Measurements from ENCODE around the gene S1PR2.

Gene S1PR2

DNA sequence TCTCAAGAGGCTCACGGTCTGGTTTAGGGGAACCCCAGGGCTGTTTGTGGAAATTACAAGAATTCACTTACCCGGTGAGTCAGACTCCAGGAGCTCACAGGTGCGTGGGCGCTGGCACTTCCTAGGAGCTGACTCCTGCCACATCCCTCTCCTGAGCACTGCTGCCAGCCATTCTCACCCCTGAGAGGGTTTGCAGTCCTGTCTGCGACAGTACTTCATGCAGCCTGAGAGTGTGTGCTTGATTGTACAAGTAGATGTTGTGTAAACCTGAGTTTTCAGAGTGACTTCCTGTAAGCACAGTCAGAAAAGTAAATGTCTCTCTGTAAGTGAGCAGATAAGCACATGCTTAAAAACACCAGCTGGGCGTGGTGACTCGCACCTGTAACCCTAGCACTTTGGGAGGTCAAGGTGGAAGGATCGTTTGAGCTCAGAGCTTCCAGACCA lies 29.0 kb upstream of the S1PR2 start:
- Histone ChIP-seq H2AK5ac (ENCODE audit: low read length) (no peak overlapping the region), H4K8ac (ENCODE audit: low read depth, low read length) (no peak overlapping the region), H3K18ac (ENCODE audit: low read length) (no peak overlapping the region), H3K27ac (ENCODE audit: low read depth, low read length) (no peak overlapping the region), H3K79me2 (ENCODE audit: control insufficient read depth, insufficient read depth, low read length, poor library complexity) (no peaks in the 10 kb centered on the region), H3K9ac (ENCODE audit: low read length) (no peak overlapping the region), H3K4me2 (ENCODE audit: low read length) (no peak overlapping the region), H2BK12ac (ENCODE audit: low read length) (no peak overlapping the region), H3K79me1 (ENCODE audit: low read length) (no peaks in the 10 kb centered on the region), H3K9me3 (ENCODE audit: insufficient read depth, low read depth, low read length) (no peaks in the 10 kb centered on the region), H2BK5ac (ENCODE audit: low read depth, low read length, poor library complexity) (no peak overlapping the region), H3K4ac (ENCODE audit: low read depth, low read length) (no peak overlapping the region), H4K91ac (ENCODE audit: low read depth, low read length) (no peak overlapping the region), H3K27me3 (ENCODE audit: insufficient read depth, low read length) (no peaks in the 10 kb centered on the region), H2BK120ac (ENCODE audit: insufficient read depth, low read length, poor library complexity) (no peak overlapping the region), H3K4me3 (ENCODE audit: low read depth, low read length) (no peak overlapping the region), H4K12ac (ENCODE audit: low read depth, low read length) (no peak overlapping the region), H3K14ac (ENCODE audit: low read length) (no peak overlapping the region), H3K4me1 (ENCODE audit: control insufficient read depth in 1 of 2, insufficient read depth in 2 of 2, low read length in 2 of 2) (no peaks in the 10 kb centered on the region), H3K36me3 (ENCODE audit: control insufficient read depth in 1 of 2, insufficient read depth in 2 of 2, low read length in 2 of 2) (peaks cover 25 to 38% of the 10 kb centered on the region in 2 experiments), H3K23ac (ENCODE audit: low read length) (no peak overlapping the region), H2AFZ (ENCODE audit: insufficient read depth, low read length, poor library complexity) (no peak overlapping the region)
- WGBS (ENCODE audit: extremely low coverage, insufficient coverage, insufficient read length), result no CpG with 5 or more reads among the region's 8 CpGs
- DNase-seq, result no peak

GRCh38 chr19:10259162-10259905 lies 28.2 kb upstream of the S1PR2 start:
- H4K8ac ChIP-seq (ENCODE audit: low read depth, low read length), result no peak overlapping the region
- no peak overlapping the region for H3K18ac ChIP-seq (ENCODE audit: low read length)
- no peak overlapping the region for H4K91ac ChIP-seq (ENCODE audit: low read depth, low read length)
- H2BK12ac ChIP-seq (ENCODE audit: low read length), result no peak overlapping the region
- no peak overlapping the region for H3K4me3 ChIP-seq (ENCODE audit: low read depth, low read length)
- no peak overlapping the region for H3K27ac ChIP-seq (ENCODE audit: low read depth, low read length)
- no peak overlapping the region for H3K4ac ChIP-seq (ENCODE audit: low read depth, low read length)
- H3K79me1 ChIP-seq (ENCODE audit: low read length), result no peaks in the 10 kb centered on the region
- WGBS (ENCODE audit: extremely low coverage, insufficient coverage, insufficient read length), result no CpG with 5 or more reads among the region's 32 CpGs
- no peaks in the 10 kb centered on the region for H3K27me3 ChIP-seq (ENCODE audit: insufficient read depth, low read length)
- no peak overlapping the region for H3K4me2 ChIP-seq (ENCODE audit: low read length)
- H2AFZ ChIP-seq (ENCODE audit: insufficient read depth, low read length, poor library complexity), result no peak overlapping the region
- no peaks in the 10 kb centered on the region for H3K9me3 ChIP-seq (ENCODE audit: insufficient read depth, low read depth, low read length)
- peak; percentile 84 to 97 for DNase-seq
- no peak overlapping the region for H4K12ac ChIP-seq (ENCODE audit: low read depth, low read length)
- no peak overlapping the region for H3K9ac ChIP-seq (ENCODE audit: low read length)
- no peak overlapping the region for H2AK5ac ChIP-seq (ENCODE audit: low read length)
- no peaks in the 10 kb centered on the region for H3K79me2 ChIP-seq (ENCODE audit: control insufficient read depth, insufficient read depth, low read length, poor library complexity)
- H3K23ac ChIP-seq (ENCODE audit: low read length), result no peak overlapping the region
- no peaks in the 10 kb centered on the region for H3K4me1 ChIP-seq (ENCODE audit: control insufficient read depth in 1 of 2, insufficient read depth in 2 of 2, low read length in 2 of 2)
- peaks cover 31 to 44% of the 10 kb centered on the region in 2 experiments for H3K36me3 ChIP-seq (ENCODE audit: control insufficient read depth in 1 of 2, insufficient read depth in 2 of 2, low read length in 2 of 2)
- no peak overlapping the region for H2BK5ac ChIP-seq (ENCODE audit: low read depth, low read length, poor library complexity)
- no peak overlapping the region for H3K14ac ChIP-seq (ENCODE audit: low read length)
- no peak overlapping the region for H2BK120ac ChIP-seq (ENCODE audit: insufficient read depth, low read length, poor library complexity)

- Histone ChIP-seq H3K18ac (ENCODE audit: low read length) (no peak overlapping the region), H3K9ac (ENCODE audit: low read length) (no peak overlapping the region), H3K14ac (ENCODE audit: low read length) (no peak overlapping the region), H3K4me3 (ENCODE audit: low read depth, low read length) (peak overlapping the region; percentile 51), H2BK5ac (ENCODE audit: low read depth, low read length, poor library complexity) (no peak overlapping the region), H2BK12ac (ENCODE audit: low read length) (no peak overlapping the region), H3K36me3 (ENCODE audit: control insufficient read depth in 1 of 2, insufficient read depth in 2 of 2, low read length in 2 of 2) (peaks cover 36 to 46% of the 10 kb centered on the region in 2 experiments), H3K27ac (ENCODE audit: low read depth, low read length) (no peak overlapping the region), H3K27me3 (ENCODE audit: insufficient read depth, low read length) (no peaks in the 10 kb centered on the region), H3K9me3 (ENCODE audit: insufficient read depth, low read depth, low read length) (no peaks in the 10 kb centered on the region), H3K4me1 (ENCODE audit: control insufficient read depth in 1 of 2, insufficient read depth in 2 of 2, low read length in 2 of 2) (no peaks in the 10 kb centered on the region), H4K12ac (ENCODE audit: low read depth, low read length) (no peak overlapping the region), H3K4me2 (ENCODE audit: low read length) (no peak overlapping the region), H2AK5ac (ENCODE audit: low read length) (no peak overlapping the region), H2BK120ac (ENCODE audit: insufficient read depth, low read length, poor library complexity) (no peak overlapping the region), H3K79me1 (ENCODE audit: low read length) (no peaks in the 10 kb centered on the region), H2AFZ (ENCODE audit: insufficient read depth, low read length, poor library complexity) (no peak overlapping the region), H3K4ac (ENCODE audit: low read depth, low read length) (no peak overlapping the region), H3K79me2 (ENCODE audit: control insufficient read depth, insufficient read depth, low read length, poor library complexity) (no peaks in the 10 kb centered on the region), H3K23ac (ENCODE audit: low read length) (no peak overlapping the region), H4K91ac (ENCODE audit: low read depth, low read length) (no peak overlapping the region), H4K8ac (ENCODE audit: low read depth, low read length) (no peak overlapping the region)
- DNase-seq, result no peak
- no CpG with 5 or more reads among the region's 18 CpGs for WGBS (ENCODE audit: extremely low coverage, insufficient coverage, insufficient read length)
These were observed 27.1 kb upstream of the S1PR2 start for GRCh38 chr19:10258080-10258710.

- H3K79me2 ChIP-seq (ENCODE audit: control insufficient read depth, insufficient read depth, low read length, poor library complexity), result peaks cover 3% of the 10 kb centered on the region
- no peak overlapping the region for H4K8ac ChIP-seq (ENCODE audit: low read depth, low read length)
- no peak overlapping the region for H4K91ac ChIP-seq (ENCODE audit: low read depth, low read length)
- H2BK5ac ChIP-seq (ENCODE audit: low read depth, low read length, poor library complexity), result no peak overlapping the region
- peaks cover 36 to 46% of the 10 kb centered on the region in 2 experiments for H3K36me3 ChIP-seq (ENCODE audit: control insufficient read depth in 1 of 2, insufficient read depth in 2 of 2, low read length in 2 of 2)
- H3K9me3 ChIP-seq (ENCODE audit: insufficient read depth, low read depth, low read length), result no peaks in the 10 kb centered on the region
- no peak overlapping the region for H3K27ac ChIP-seq (ENCODE audit: low read depth, low read length)
- no peak overlapping the region for H3K4ac ChIP-seq (ENCODE audit: low read depth, low read length)
- H4K12ac ChIP-seq (ENCODE audit: low read depth, low read length), result no peak overlapping the region
- peaks cover 4% of the 10 kb centered on the region for H3K79me1 ChIP-seq (ENCODE audit: low read length)
- H2AFZ ChIP-seq (ENCODE audit: insufficient read depth, low read length, poor library complexity), result no peak overlapping the region
- H3K4me3 ChIP-seq (ENCODE audit: low read depth, low read length), result no peak overlapping the region
- H3K14ac ChIP-seq (ENCODE audit: low read length), result no peak overlapping the region
- no peak overlapping the region for H2AK5ac ChIP-seq (ENCODE audit: low read length)
- WGBS (ENCODE audit: extremely low coverage, insufficient coverage, insufficient read length), result no CpG with 5 or more reads among the region's 9 CpGs
- no peak for DNase-seq
- H3K9ac ChIP-seq (ENCODE audit: low read length), result no peak overlapping the region
- peaks cover 0 to 3% of the 10 kb centered on the region in 2 experiments for H3K4me1 ChIP-seq (ENCODE audit: control insufficient read depth in 1 of 2, insufficient read depth in 2 of 2, low read length in 2 of 2)
- no peak overlapping the region for H2BK120ac ChIP-seq (ENCODE audit: insufficient read depth, low read length, poor library complexity)
- H3K23ac ChIP-seq (ENCODE audit: low read length), result no peak overlapping the region
- no peaks in the 10 kb centered on the region for H3K27me3 ChIP-seq (ENCODE audit: insufficient read depth, low read length)
- H3K4me2 ChIP-seq (ENCODE audit: low read length), result no peak overlapping the region
- no peak overlapping the region for H2BK12ac ChIP-seq (ENCODE audit: low read length)
- H3K18ac ChIP-seq (ENCODE audit: low read length), result no peak overlapping the region
These were observed 26.0 kb upstream of the S1PR2 start for GRCh38 chr19:10256970-10257615.

All from trophoblast cell (in vitro differentiated cells and primary cell).